Activated CD4-positive, alpha-beta T cell treated with anti-CD3 and anti-CD28 coated beads, Interleukin-2, amount 50 U/mL, for 16 hours (primary cell): ENCODE results near the gene CCT7.

Experiments
- DNase-seq: peaks from one replicate; pipeline ENCODE4 v3.0.0-alpha.2; 2020

Gene CCT7

DNA sequence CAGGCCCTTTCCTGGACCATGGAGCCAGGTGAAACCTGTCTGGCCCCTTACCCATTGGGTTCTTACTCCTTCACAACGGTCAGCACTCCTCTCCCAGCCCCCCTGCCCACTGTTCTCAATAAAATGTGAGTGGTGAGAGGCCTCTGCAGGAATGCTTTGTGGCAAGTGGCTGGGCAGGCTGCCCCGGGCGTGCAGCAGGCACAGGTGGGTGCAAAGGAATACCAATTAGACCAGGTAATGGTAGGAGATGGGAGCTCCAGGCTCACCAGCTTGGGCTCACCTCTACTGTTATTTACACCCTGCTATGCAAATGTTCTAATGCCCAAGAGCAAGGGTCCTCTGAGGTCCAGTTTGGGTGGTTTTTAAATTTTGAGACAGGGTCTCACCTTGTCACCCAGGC lies 7.0 kb upstream of the CCT7 start:
- no peak for DNase-seq

DNA sequence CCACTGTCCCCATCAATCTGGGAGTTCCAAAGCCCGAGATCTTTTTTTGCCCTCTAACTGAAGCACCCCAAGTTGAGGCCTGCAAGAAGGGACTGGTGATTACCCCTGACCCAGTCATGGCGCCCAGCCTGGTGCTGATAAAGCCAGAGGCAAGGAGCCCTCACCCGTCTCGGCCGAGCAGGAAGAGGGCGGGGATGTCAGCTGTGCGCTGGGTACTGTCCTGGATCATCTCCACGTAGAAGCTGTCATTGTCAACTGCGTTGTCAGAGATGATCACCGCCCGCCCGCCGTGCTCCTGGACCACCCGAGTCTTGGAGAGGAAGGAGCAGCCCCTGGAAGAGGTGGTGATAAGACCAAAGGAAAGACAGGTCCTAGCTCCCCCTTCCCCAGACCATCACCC lies 5.5 kb upstream of the CCT7 start:
- DNase-seq = no peak

DNA sequence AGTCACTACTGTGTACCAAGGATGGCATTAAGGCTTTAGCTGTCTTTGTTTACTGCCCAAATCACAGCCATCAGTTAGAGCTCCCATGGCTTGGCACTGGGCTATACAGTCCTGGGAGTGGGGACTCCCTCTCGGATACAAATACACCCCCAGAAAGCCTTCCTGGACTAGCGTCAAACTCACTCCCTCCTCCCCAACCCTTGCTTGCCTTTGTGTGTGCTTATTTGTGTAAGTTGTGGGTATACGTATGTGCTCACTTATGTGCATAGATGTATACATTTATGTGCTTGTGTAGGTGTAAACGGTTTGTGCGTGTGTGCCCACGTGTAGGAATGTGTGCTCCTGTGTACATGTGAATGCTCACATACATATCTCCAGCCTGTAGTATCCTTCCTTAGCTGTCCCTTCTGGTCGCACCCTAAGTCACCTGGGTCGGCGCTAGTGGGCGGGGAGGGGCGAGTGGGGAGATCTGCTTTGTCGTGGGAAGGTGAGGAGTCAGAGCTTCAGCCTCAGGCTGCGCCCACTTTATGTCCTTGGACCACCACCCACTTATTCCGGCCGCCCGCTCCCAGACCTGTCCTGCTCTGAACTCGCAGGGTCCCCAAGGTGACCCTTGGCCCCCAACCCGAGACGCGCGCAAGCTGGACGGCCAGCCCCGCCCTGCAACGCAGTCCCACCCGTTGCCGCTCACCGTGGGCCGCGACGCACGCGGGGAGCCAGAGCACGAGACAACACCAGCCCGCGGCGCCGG lies 1.5 kb upstream of the CCT7 start:
- DNase-seq = peak; percentile 33

DNA sequence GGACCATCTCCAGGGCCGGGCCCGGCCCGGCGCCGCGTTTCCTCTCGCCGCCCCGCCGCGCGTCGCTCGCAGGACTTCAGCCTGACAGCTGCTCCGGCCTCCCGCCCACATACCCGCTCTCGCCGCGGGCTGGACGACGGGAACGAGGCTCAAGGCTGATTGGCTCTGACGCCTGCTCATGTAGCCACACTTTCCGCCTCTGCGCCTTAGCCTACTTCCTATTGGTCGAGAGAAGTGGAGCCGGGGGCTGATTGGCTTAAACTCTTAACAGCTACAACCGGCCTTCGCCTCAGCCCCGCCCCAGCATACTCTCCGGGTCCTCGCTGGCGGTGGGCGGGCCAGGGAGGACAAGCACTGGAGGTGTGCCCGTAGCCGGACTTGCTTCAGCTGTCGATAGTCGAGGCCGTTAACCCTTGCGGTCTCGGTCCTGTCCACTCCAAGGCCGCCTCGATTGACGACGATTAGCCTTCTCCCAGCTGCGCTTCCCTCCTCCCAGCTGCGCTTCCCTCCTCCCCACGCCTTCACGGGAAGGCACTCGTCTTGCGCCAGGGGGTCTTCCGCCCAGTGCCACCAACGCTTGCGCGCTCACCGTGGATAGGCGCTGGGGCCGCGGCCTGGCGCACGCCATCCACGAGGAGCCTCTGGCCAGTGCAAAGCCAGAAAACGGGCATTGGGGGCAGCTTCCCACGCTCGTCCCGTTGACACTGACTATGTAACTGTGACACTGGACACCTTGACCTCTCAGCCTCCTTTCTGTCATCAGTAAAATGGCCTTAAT lies 765 bp upstream of the CCT7 start, which contains the start of gene PRADC1:
TSS of gene PRADC1 (minus strand) at position 86 of the 778 bp plus-strand sequence. CDS start at position 7, 79 bp downstream.
- peak; percentile 98 for DNase-seq

GRCh38 chr2:73235315-73236028 lies 1.4 kb downstream of the CCT7 start:
- DNase-seq = no peak

- DNase-seq = no peak
Measured at GRCh38 chr2:73237168-73237567, 3.1 kb downstream of the CCT7 start.

DNA sequence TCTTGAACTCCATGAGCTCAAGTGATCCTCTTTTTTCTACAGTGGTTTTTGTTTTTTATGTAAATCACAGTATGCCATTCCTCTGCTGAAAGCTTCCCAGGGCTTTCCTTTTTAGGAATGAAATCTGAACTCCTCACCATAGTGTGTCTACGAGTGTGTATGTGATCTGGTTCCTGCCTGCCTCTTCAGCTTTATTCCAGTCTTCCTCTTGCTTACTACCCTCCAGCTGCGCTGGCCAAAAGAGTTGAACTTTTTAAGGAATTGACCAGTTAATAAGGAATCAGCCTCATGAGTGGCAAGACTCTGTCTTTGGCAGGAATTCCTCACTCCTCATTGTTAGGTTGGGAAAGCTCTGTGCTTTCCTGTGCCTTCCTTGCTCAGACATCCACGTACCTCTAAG lies 4.0 kb downstream of the CCT7 start:
- no peak for DNase-seq

DNA sequence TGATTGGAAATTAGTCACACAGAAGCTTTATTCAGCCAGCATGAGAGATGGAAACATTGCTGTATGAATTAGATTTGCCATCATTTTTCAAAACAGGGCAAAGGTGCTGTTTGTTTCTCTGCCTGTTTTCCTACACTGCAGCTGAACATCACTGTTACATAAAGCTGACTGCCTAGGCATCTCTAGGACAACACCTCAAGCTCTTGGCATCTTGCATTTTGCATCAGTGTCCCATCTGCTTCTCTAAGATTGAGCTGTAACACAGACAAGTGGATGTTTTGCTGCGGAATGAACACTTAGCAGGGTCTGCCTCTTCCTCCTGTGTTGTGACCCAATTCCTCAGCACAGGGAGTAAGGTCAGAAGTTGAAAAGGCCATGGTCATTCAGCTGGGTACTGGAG lies 4.9 kb downstream of the CCT7 start:
- DNase-seq = no peak

DNA sequence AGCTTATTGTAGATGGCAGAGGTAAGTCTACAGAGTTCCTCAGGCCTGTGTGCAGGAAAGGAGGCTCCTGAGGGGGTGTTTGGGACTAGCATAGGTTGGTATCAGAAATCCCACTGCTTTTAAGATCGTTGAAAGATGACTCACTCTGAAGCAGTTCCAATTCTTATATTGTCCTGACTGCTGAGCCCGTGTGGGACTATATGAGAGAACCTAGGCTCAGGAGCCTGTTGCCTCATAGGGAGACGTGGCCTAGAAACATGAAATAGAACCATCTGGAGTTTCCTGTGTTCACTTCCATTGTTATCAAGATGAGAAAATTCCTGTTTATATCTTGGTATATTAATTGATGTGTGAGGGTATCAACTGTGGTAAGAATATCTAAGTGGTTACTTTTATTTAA lies 5.7 kb downstream of the CCT7 start:
- DNase-seq = no peak

GRCh38 chr2:73243884-73244570 lies 9.9 kb downstream of the CCT7 start:
- no peak for DNase-seq

GRCh38 chr2:73244580-73244979 lies 10.5 kb downstream of the CCT7 start:
- DNase-seq = peak; percentile 53

GRCh38 chr2:73246850-73247249 lies 12.7 kb downstream of the CCT7 start:
- DNase-seq = no peak

GRCh38 chr2:73249636-73250035 lies 15.5 kb downstream of the CCT7 start:
- no peak for DNase-seq

DNA sequence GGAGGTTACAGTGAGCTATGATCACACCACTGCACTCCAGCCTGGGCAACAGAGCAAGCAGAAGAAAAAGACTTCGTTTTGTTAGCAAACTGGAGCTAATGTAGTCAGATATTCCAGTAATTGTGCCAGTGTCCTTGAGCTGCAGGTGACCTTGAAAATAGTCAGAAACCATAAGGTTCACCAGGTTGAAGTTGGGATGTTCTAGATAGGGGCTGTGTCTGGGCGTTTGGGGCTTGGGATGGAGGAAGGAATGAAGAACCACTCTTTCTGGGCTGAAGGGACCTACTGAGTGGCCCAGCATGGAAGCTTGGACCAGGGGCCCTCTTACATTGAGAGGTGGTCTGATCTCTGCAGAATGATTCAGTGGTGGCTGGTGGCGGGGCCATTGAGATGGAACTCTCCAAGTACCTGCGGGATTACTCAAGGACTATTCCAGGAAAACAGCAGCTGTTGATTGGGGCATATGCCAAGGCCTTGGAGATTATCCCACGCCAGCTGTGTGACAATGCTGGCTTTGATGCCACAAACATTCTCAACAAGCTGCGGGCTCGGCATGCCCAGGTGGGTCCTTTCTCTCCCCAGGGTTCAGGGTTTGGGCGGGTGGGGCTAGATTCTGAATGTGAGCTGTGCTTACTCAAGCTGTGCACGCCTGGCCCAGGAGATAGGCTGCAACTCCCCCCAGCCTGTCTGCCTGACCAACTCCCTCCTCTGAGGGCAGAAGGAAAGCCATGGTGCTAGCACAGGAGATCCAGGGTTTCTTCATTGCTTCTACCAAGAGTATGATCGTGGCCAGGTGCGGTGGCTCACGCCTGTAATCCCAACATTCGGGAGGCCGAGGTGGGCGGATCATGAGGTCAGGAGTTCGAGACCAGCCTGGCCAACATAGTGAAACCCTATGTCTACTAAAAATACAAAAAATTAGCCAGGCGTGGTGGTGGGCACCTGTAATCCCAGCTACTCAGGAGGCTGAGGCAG lies 17.1 kb downstream of the CCT7 start:
- DNase-seq = no peak

- DNase-seq = no peak
Measured at GRCh38 chr2:73252238-73253027, 18.3 kb downstream of the CCT7 start.

DNA sequence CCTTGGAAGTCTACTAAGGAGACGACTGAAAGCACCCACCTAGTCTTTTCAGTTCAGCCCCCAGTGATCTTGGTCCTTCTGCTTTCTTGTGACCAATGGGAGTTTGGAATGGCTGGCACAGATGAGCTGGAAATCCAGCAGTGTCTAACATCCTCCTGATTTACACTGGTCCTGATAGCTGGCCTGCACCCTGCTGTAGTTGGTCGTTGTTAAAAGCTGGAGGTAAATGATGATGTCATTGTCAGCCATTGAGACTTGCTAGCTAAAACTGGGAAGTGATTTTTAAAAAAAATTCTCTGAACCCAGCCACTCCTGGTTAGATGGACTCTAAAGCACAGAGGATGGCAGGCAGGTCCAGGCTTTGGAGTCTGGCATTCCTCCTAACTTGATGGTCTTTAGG lies 19.3 kb downstream of the CCT7 start:
- DNase-seq = no peak

- no peak for DNase-seq
Measured at GRCh38 chr2:73253901-73254300, 19.8 kb downstream of the CCT7 start.

DNA sequence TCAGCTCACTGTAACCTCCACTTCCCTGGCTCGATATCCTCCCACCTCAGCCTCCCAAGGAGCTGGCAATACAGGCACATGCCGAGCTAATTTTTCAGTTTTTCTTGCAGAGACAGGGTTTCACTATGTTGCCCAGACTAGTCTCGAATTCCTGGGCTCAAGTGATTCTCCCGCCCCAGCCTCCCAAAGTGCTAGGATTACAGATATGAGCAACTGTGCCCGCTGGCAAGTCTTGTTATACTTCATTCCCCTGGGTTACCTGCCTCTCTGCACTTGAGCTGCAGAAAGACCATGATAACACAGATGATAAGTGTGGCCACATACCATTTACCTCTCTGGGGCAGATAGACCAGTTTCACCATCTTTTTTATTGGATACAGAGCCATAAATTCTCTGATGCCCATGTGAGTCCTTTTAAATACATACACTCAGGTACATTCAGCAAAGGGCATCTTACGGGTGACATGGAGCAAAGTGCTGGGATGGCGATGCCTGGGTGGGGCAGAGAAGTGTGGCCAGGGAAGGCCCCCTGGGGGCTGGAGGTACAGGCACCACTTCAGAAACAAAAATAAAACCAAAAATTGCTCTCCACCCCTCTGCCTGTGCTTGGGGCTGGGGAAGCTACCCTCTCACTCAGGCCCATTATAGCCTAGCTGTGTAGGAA lies 20.4 kb downstream of the CCT7 start:
- DNase-seq = no peak

- no peak for DNase-seq
Measured at GRCh38 chr2:73255007-73255644, 21.0 kb downstream of the CCT7 start.
